Keratinocyte (primary cell): ENCODE results near the gene FBRS.

Experiments
- CTCF ChIP-seq, 3 experiments: IDR thresholded peaks in 1 of 3; conservative IDR thresholded peaks in 1 of 3; optimal IDR thresholded peaks in 1 of 3; 2 replicates in 2 of 3; 3 replicates in 1 of 3; pipeline versions ENCODE3 to v1.5.1; 2011; ENCODE audit warnings: low read length in 3 of 3, mild to moderate bottlenecking in 3 of 3, moderate library complexity in 2 of 3, control low read depth in 1 of 3, inconsistent platforms in 1 of 3; ENCODE audit not compliant: insufficient read depth in 2 of 3; ENCODE audit errors: extremely low read depth in 1 of 3
- EZH2 ChIP-seq: IDR thresholded peaks from one replicate; pipeline ENCODE4 v1.6.1; 2012; ENCODE audit warnings: inconsistent platforms, mild to moderate bottlenecking, low read length, moderate library complexity

GRCh38 chr16:30699615-30700099 is 41.4 kb downstream of the FBRS start:
- TF ChIP-seq CTCF (optimal IDR thresholded peaks at IDR 0.05 in 1 of 3, IDR thresholded peaks at IDR 0.05 in 1 of 3, conservative IDR thresholded peaks at IDR 0.05 in 1 of 3; ENCODE audit: extremely low read depth in 1 of 3, insufficient read depth in 2 of 3, low read length in 3 of 3), result no peak
- TF ChIP-seq EZH2, result no peak
